Vagina (tissue), 2 donors: ENCODE results near the gene COMMD2.

Experiments used
- CTCF ChIP-seq, 3 experiments: fragments of 450-650 bp in 2 of 3; fragments of 200-600 bp in 1 of 3; sonication (generic) in 1 of 3; IDR thresholded peaks; one replicate each; pipeline ENCODE4 v1.5.1; 2017 to 2019; ENCODE audit warnings: antibody characterized with exemption in 3 of 3, mild to moderate bottlenecking in 2 of 3, moderate library complexity in 2 of 3
- POLR2AphosphoS5 ChIP-seq, 2 donors: sonication (generic); formaldehyde crosslinking; IDR thresholded peaks; one replicate each; pipeline ENCODE4 v1.9.0; 2017; ENCODE audit warnings: antibody characterized with exemption in 2 of 2, mild to moderate bottlenecking in 2 of 2, low read depth in 1 of 2; ENCODE audit not compliant: insufficient read depth in 1 of 2

- TF ChIP-seq POLR2AphosphoS5 (IDR thresholded peaks at IDR 0.05; ENCODE audit: insufficient read depth in 1 of 2, low read depth in 1 of 2) (no peak), CTCF (IDR thresholded peaks at IDR 0.05) (no peak)
Observed at GRCh38 chr3:149801195-149801594, 48.9 kb upstream of the COMMD2 start.
